ENCODE measurements around the gene NLGN1.

The NLGN1 gene

DNA sequence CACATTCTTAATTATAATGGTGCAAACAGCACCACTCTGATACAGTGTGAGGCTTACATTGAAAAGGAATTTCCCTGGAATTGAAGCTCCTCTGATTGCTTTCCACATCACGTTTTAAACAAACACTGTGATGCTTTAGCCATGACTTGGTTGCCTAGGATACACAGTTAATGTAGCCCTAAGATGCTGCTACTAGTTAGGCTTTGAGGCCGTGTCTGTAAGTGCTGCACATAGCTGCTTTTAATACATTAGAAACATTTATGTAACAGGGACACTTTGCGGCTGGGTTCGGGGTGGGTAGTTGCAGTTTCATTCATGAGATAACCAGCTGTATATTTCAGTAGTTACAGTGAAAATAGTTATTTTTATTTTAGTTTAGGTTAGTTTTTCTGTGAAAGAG is 334.7 kb downstream of the NLGN1 start:
- peak; percentile 39 for DNase-seq

DNA sequence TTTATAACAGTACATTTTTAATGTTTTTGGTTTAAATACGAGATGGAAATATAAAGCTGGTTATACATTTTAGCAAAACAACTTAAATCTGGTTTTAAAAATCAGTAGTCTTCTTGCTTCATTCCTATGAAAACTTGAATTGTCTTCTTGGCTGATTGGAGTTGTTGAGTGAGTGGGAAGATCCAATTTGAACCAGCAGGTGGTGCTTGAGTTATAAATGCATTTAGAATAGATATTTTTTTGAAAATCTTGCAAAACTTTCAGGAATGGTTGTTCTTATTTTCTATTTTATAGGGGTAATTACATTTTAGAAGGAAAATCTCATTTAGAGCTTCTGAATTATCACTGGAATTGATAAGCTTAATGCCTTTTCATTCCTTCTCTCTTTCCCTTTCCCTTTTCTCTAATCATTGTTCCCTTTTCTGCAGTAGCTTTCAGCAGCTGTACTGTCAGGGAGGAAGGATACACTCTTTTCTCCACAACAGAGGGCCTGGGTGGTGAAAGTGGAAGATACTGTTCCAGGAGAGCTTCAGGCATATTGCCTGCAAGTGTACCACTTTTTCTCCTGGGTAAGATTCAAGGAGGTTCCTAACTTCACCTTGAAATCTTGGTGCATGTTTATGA is 335.6 kb downstream of the NLGN1 start:
- DNase-seq: no peak

DNA sequence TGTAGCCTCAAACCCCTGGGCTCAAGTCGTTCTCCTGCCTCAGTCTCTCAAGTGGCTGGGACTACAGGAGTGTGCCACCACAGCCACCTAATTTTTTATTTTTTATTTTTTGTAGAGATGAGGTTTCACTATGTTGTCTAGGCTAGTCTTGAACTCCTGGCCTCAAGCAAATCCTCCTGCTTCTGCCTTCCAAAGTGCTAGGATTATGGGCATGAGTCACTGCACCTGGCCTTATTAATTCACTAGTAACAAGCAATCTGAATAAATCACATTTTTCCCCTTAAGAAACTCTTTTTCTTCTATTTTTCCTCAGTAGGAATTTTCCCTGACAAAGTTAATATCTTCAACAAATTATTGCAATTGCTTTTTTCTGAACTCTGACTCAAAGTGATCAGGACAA is 336.9 kb downstream of the NLGN1 start:
- DNase-seq: no peak

DNA sequence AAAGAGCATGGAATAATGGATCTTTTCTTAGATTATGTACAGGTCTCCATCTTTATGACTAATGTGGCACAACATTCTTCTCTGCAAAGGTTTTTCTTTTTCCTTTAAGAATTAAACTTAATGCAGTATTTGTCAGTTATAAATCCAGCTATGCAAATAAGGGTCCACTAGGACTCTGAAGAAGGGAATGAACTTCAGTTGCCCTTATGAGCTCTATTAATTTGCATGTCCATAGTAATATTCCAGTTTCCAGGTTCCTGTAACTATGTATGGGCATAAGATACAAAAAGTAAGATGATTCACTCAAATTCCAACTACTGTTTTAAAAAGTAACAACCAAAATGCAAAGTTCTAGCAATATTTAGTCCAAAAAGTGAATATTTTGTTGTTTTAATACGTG is 337.4 kb downstream of the NLGN1 start:
- no peak for DNase-seq

DNA sequence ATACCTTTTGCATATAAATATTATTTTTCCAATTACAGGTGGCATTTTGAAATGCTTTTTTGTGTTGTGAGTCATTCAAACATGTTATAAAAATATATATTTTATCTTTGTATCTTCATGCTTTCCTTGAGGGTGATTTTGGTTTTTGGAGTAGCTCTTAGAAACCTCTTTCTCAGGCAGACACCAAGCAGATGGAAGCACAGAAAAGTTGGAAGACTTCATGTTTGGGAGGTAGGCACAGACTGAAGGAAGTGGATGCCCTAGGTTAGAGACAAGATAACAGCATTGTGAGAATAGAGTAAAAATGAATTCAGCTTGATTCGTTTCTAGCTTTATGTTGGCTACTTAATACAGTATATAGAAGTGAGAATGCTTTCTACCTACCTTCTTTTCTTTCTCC is 338.3 kb downstream of the NLGN1 start:
- DNase-seq: no peak

DNA sequence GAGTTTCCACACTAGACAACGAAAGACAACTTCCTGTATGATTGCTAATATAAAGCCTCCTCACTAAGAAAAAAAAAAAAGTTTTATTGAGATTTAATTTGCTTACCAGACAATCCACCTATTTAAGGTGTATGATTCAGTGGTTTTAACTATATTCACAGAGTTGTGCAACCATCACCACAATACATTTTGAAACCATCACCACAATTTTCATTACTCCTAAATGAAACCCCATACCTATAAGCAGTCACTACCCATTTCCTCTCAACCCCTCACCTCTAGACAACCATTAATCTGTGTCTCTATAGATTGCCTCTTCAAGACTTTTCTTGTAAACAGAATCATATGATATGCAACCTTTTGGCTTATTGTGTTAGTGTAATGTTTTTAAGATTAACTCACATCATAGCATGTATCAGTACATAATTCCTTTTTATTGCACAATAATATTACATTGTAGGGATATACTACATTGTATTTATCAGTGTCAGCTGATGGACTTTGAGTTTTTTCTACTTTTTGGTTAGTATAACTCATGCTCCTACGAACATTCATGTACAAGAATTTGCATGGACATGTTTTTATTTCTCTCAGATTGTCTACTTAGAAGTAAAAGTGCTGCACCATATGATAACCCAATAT is 339.7 kb downstream of the NLGN1 start:
- no peak for DNase-seq

DNA sequence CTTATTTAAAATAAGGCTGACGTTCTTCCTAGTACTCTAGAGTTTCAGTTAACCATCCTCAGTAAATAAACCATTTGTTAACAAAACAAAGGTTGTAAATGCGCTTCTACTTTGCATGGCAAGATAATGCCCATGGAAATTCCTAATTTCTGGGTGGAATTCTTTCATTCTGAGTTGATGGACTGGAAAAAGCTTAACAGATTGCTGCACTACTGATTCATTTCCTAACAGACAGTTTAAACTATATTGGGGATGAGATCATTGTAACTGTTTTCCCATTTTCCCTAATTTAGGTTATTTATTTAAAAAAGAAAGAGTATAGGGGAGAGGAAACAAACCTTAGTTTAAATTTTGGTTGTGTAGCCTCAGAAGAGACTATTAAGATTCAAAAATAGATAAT is 342.2 kb downstream of the NLGN1 start:
- no peak for DNase-seq

DNA sequence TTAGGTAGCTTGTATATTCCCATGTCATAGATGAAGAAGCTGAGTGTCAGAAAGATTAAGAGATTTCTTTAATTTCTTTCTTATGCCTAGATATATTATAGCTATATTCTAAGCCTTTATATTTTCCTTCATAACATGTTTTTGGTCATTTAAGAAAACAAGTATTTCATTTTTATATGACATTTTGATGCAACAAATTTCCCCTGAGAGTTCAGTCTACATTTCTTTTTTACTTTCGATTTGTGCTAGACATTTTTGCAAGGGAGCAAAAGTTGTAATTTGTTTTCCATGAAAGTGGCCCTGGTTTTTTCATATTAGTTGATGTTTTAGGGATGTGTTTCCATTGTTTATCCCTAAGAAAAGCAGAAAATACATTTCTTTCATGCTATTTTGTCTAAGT is 344.9 kb downstream of the NLGN1 start:
- no peak for DNase-seq

DNA sequence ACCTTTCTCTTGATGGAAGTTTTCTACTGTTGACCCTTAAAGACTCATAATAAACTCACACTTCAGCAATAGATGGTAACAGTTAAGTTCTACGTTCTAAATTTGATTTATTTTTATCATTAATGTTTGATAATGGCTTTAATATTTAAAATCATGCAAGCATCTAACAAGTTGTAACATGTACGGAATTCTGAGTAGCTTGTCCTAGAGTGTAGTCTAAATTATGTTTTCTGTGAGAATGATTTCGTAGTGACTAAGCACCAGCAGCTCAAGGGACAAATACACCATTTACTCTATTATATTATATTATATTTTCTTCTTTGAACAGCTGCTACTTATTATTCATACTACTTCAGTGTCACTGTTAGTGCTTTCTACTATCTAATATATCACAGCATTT is 345.6 kb downstream of the NLGN1 start:
- no peak for DNase-seq

DNA sequence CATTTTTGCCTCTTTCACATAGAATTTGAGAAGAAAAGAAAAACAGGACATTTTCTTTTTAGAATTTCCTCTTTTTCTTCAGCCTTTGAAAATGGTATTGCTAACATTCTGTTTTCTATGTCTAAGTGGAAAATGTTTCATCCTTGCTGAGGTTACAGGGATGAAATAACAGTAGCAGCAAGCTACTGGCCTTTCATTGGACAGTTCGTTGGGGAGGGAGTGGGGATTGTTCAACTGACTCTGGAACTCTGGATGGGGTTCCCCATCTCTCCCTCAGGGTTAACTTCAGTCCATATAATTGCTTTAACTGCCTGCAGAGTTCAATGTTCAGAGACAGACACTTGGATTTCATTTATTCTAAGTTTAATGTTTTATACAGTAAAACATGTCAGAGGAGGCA is 346.0 kb downstream of the NLGN1 start:
- no peak for DNase-seq

DNA sequence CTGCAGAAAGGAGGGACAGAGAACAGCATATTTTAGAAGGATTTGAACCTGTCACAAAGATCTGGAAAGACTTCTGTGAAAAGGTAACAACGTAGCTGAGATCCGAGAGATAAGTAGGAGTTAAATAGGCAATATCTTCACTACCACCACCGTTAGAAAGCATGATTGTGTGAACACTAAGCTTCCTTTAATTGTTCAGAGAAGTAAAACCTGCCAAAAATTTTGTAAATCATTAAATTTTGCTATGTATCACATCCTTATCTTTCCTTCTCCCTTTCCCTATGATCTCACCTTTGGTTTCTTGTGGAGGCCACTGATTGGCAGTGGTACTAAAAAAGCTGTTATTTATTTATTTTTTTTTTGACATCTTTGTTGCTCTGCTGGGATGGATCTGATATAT is 346.9 kb downstream of the NLGN1 start:
- no peak for DNase-seq

DNA sequence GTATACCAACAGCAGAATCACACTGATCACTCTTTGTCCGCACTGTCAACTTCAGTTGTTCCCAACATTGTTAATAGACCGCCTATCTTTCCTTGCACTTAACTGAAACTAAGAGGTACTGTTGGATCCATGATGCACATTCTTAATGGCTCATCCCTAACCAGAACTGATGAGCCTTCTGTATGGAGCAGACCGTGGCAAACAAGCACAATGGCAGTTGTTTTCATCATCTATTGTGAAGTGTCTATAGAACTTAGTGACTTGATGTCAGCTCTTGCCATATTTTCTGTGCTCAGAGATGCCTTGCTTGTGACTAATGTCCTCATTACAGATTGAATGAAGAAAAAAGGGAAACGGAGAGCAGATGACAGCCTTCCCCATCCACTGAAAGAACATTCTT is 347.4 kb downstream of the NLGN1 start:
- no peak for DNase-seq

DNA sequence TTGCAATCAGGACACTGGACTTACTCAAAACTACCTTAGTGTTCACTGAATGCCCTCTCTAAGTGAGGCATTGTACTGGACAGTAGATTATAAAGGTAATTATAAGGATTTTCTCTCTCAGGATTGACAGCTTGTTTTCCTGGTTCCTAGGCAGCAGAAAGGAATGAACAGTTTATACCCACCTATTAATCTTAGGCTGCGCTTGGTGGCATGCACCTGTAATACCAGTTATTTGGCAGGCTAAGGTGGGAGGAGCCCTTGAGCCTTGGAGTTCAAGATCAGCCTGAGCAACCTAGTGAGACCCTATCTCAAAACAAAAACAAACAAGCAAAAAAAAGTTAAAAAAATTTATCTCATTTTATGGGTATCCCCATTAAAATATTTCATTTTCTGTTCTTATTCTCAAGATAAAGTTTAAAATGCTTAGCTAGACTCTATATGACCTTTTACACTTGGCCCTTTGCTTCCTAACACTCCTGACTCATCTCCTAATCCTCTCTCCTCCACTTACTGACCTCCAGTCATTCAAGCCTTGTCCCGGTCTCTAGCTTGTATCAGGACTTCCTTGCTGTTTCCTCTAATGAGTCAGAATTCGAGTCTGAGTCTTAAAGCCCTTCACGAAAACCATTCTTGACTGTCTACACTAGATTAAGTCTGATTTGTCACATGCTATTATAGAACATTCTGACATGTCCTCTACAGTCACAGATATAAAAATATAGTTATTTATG is 348.6 kb downstream of the NLGN1 start:
- DNase-seq: no peak

DNA sequence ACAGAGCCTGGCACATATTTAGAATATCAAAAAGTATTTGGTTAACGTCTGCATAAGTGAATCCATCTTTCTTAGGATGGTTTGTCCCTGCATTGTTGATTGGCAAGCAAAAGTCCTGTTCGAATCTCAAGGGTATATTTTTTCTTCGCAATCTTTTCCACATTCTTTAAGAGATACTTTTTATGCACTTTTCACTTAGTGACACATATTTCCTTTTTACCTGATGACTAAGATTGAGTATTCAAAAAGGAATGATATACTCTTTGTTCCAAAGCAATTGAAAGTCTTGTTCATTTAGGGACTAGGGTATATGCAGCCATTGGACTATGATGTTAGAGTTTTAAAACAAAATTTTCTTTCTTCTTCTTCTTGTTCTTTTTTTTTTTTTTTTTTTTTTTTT is 349.9 kb downstream of the NLGN1 start:
- no peak for DNase-seq

DNA sequence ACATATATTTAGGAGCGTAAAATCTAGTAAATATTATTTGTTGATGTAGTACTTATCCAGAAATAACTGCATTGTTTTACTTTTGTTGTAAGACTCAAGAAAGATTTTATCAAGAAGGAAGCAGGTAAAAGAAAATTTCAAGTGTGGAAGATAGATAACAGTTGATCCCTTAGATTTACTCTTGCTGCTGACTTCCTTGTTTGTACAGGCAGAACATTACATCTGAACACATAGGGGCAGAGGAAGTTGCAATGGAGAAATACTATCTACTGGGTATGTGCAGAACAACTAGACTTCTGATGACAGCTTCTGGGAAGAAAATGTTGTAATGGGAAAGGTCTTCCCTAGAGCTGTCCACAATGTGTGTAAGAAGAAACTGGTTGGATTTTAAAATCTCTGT is 350.6 kb downstream of the NLGN1 start:
- DNase-seq: no peak

DNA sequence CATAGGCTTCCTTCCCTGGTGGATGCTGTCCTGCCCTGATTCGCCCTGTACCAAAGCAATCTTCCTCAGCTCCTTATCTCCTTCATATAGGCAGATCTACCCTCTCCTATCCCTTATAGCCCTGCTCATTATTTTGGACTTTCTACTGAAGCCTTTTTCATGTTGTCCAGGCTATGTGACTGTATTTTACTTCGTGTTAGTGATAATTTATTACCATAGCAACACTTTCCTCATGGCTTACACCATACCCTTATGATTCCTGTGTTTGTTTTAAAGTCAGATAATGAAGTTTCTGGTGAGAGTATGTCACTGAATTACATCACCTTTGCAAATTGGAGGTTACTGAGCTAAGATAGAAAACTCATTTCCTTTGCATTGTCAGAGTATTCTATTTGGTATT is 352.6 kb downstream of the NLGN1 start:
- no peak for DNase-seq

DNA sequence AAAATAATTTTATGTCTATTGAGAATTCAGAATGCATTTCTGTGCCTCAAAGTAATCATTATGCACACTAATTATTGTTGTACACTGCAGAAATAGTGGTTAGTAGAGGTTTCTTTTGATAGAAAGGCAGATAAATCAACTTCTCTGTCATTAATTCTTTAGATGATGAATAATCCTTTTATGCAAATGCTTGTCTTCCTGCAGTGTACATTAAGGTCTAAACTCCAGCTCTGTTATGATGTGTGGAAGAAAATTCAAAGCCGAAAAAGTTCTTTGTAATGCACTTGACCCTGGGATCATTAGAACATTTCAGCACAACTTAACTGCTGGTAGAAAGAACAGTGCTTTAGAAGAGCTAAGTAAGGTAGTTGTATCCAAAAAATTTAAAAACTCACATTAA is 353.0 kb downstream of the NLGN1 start:
- no peak for DNase-seq

DNA sequence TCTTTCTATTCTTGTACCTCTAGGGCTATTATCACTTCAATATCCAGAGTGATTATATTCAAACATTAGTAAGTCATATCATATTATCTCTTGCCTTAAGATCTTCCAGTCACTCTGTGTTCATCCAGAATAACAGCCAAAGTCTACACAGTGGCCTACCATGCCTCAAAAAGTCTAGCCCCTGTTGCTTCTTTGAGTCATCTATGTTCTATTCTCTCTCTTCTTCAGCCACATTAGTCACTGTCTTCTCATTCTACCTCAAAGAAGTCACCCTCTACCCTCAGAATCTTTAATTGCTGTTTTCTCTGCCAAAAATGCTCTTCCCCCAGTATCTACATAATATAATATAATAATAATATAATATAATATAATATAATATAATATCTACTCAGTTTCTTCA is 356.0 kb downstream of the NLGN1 start:
- DNase-seq: no peak

DNA sequence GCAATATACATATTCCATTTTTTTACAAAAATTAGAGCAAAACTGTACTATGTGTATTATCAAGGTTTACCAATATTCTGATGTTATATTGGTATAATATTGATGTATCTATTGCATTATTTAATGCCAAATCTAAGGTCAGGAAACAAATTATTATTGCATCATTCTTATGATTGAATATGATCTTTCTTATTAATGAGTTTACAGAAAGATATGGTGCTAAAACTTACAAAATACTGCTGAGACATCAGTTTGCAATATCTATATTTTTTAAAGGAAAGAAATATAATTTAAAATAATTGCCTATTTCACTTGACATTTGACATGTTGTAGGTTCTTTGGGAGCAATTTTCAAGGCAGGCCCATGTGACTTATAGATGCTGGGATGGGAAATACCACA is 357.6 kb downstream of the NLGN1 start:
- DNase-seq: no peak

DNA sequence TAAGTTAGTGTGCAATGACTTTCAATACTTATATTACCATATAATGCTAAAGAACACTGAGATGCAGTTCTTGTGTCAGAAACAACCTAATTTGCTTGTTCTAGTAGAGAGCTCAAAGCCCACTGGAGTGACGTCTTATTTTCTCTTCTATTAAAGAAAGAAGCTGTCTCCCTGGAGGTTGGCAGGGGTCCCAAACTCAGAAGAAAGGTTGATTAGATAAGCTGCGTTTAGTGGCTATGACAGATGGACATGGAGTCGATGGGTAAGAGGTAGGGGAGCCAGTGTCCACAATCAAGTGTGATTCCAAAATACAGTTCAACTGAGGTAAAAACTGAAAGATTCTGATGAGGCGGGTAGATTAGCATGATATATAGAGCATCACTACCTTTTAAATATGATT is 363.6 kb downstream of the NLGN1 start:
- DNase-seq: no peak

DNA sequence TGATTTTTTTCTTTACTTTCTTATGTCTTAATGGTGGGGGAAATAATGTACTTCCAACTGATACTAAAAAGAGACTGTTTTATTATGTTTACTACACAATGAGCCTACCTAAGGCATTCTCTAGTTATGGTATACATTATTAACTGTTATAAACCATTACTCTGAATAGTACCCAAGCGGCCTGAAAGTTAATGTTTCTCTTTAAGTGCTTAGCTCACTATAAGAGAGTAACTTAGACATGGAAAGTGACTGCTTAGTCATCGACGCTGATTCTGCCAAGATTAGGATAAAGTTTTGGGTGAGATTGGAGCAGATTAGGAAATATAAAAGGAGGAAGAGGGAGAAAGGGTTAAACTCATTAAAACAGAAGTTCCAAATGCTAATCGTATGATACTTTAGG is 365.0 kb downstream of the NLGN1 start:
- DNase-seq: no peak

DNA sequence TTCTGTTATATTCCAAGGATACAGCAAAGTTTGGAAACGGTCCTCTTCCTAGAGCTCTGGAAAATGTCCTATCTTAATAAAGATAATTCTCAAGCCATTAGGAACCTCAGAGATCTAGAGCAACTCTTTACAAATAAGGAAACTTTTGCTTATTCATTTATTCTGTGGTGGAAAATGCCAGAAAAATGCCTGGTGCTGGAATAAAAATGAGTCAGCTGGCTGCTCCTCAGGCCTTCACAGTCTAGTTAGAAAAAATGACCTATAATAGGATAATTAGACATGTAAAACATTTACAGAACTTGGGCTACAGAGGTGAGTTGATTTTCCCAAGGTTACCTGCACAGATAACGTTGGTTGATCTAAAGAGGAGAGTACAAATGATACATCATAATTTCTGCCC is 372.5 kb downstream of the NLGN1 start:
- DNase-seq: no peak

DNA sequence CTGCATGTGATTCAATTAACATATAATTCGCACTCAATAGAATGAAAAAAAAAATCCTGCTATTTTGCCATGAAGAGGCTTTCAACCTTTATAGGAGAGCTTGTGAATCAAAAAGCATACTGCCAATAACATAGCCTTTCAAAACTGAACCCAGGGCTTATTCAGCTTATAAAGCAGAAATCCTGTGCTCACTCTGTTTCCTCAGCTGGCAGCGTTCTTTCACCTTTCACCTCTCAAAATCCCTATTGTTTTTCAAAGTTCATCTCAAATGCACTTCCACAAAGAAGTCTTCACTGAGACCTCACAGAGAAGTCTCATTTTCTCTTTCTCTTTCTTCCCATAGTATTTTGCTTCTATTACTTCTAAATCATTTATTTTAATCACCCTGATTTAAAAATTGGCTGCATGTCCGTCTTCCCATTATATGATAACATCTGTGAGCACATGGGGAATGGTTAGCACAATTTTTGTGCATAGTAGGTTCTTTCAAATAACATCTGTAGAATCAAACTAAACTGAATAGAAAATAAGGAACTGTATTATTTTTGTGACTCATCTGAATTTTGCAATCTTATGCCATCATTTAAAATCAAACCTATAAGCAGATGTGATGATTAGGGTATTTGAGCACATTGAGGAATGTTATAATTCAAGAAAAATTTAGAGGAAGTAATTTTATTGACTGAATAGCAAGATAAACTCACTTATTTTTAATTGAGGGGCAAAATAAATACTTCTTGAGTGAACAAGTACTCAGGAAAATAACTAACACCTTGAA is 373.4 kb downstream of the NLGN1 start:
- DNase-seq: no peak

DNA sequence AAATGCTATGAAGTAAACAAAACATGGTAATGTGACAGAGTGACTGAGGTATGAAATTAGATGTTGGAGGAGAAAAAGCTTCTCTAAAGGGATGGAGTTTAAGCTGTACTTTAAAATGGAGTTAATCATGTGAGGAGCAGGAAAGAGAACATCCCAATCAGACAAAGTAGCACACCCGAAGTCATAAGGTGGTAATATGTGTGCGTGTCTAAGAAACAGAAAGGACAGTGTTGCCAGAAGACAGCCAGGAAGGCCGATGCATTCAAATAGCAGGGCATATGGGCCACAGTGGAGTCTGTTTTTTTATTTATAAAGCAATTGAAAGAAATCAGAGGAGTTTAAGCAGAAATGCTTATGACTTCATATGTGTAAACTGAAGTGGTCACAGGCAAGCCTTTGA is 376.3 kb downstream of the NLGN1 start:
- no peak for DNase-seq
